8988T (cell line): ENCODE measurements around the gene PAQR5.
"Not testable (repeated sequence)": the region's sequence is repeated elsewhere in the genome, so short reads cannot be mapped to it uniquely, and the experiment has no call there.

Experiments
- DNase-seq: peaks from one replicate; pipeline ENCODE4 v3.0.0; 2011

The PAQR5 gene

DNA sequence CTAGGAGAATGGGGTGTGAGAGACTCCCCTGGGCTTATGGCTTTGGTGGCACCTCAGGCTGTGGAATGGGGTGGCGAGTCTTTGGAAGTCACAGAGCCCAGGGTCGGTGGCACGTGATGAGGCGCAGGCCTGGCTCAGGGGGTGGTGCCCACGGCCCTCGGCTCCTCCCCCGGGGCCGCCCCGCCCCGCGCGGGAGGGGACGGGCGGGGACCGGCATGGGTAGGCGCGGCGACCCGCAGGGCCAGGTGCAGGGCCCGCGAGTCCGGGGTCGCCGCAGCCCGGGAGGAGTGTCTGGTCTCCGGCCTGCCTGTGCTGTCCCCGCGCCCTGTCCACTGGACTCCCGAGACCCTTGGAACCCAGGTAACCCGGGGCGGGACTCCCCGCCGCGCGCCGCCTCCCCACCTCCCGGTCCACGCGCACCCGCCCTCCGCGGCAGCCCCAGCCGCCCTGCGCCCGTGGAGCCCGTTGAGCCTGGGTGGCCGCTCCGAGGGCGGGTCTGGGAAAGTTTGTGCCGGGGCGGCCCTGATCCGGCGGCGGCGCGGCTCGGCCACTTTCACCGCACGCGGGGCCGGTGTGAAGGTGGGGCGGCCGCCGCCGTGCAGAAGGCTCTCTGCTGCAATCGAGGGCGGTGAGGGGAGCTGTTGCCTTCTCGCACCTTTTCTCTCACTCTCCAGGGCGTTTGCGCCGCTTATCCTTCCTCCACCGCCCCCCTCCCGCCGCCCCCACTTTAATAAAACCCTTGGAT is at the start of gene PAQR5:
TSS of gene PAQR5 (plus strand) at position 216 of the 745 bp plus-strand sequence. CDS start 61,169 bp downstream, outside the sequence.
- peak; percentile 78 for DNase-seq

DNA sequence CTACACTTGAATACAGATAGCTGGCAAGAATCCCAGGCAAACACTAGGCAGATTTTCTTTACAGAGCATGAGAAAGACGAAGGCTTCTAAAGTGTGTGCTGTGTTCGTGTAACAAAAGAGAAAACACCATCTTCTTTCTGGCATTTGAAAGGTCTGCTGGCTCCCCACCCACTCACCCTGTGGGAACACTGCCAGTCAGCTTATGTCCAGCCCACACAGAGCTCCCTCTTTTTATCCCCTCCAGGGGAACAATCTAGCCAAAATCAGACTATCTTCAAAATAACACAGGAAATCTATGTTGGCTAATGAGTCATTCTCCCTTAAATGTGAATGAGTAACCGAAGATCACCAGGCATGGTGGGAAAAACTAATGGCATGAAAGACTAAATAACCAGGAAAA is 45.6 kb upstream of the PAQR5 start:
- no peak for DNase-seq

DNA sequence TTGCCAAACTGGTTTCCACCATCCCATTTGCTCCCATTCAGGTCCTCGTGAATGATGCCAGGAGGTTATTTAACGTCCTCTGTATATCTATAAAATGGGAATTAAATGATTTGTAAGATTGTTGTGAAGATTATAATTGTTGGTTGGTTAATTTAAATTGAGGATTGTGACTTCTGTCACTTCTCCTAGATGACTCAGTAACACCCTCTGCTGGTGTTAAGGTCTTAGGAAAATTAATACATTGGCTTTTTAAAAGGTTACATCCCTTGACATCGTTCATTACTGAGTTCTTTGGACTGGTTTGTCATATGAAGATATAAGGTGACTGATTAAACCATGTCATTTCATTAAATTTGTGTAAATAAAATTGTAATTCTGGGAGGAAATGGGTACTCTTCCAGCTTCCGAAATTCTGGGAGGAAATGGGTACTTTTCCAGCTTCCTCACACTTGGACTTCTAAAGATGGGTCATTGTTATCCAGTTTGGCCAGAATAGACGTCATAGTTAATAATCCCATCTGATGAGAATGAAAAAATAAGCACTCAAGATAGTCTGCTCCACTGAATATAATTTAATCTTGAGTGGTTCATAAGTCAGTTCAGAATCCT is 33.3 kb upstream of the PAQR5 start:
- no peak for DNase-seq

GRCh38 chr15:69271217-69271616 is 27.5 kb upstream of the PAQR5 start:
- DNase-seq = no peak

- DNase-seq = no peak
Measured at GRCh38 chr15:69272139-69272538, 26.6 kb upstream of the PAQR5 start.

- DNase-seq = no peak
Measured at GRCh38 chr15:69272891-69273290, 25.8 kb upstream of the PAQR5 start.

- DNase-seq = no peak
Measured at GRCh38 chr15:69275074-69275670, 23.5 kb upstream of the PAQR5 start.

- DNase-seq = no peak
Measured at GRCh38 chr15:69275933-69276560, 22.7 kb upstream of the PAQR5 start.

DNA sequence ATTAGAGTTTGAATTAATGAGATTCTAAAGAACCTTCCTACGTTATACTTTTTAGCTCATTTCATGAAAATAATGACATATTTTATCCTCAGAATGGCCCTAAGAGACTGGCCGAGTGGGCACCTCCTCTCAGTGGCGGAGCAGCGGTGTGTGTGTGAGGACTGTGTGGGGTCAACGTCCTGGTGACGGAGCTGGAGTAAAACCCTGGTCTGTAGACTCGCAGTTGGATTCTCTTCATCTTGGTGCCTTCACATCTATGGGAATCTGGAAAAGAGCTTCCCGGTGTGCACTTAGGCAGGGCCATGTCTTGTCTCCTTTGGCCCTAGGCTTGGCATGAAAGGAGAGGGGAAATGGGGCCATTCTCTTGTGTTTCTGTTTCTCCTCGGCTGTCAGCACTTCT is 21.4 kb upstream of the PAQR5 start:
- DNase-seq = no peak

GRCh38 chr15:69279636-69280035 is 19.1 kb upstream of the PAQR5 start:
- DNase-seq = no peak

- DNase-seq = no peak
Measured at GRCh38 chr15:69280783-69281182, 17.9 kb upstream of the PAQR5 start.

- no peak for DNase-seq
Measured at GRCh38 chr15:69282104-69282743, 16.5 kb upstream of the PAQR5 start.

DNA sequence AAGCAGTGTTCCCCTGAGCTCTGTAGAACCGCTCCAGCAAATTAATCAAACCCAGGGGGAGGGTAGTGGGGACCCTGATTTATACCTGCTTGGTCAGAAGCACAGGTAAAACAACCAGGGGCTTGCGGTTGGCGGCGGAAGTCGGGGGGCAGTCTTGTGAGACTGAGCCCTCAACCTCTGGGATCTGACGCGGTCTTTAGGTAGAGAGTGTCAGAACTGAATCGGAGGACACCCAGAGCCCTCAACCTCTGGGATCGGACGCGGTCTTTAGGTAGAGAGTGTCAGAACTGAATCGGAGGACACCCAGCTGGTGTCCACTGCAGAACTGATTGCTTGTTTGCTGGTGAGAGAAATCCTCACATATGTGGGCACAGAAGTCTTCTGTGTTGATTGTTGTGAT is 12.9 kb upstream of the PAQR5 start:
- DNase-seq = no peak

DNA sequence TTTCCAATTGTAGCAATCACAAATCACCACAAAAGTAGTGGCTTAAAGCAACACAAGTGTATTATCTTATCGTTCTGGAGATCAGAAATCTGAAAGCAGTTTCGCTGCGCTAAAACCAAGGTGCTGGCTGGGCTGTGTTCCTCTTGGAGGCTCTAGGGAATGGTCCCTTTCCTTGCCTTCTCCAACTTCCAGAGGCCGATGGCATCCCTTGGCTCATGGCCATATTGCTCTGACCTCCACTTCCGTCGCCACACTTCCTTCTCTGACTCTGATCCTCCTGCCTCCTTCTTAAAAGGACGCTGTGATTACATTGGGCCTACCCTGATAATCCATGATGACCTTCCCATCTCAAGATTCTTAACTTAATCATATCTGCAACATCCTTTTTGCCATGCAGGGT is 10.7 kb upstream of the PAQR5 start:
- DNase-seq = no peak

DNA sequence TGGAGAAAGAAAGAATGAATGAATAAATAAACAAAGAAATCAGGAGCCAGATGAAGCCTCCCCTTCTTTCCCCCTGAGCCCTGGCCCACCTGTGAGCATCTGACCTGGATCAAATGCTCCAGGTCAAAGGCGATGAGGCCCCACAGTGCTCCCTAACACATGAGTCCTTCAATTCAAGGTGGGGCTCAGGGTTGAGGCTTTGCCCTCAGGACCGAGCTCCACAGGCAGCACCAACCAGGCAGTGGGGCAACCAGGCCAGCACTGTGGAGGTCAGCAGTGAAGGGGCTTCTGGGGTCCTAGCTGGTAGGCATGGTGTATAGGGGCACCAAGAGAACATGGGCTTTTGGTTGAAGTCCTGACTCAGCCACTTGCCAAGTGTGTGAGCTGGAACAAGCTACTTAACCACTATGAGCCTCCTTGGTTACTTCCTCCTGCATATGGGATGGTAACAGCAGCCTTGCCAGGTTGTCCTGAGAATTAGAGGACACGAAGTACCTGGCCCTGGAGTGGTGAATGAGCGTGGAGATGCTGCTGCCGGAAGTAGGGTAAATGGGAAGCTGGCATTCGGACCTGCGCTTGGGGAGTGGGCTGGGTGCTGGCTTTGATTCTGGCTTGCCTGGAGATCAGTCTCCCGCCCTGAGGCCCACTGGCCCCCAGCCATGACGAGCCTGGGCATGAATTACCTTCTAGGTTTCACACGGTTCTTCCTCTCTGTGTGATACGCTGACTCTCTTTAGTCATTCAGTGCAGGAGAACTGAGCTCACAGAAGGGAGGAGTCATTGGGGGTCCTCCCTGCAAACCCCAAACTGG is 10.0 kb upstream of the PAQR5 start:
- DNase-seq = no peak

DNA sequence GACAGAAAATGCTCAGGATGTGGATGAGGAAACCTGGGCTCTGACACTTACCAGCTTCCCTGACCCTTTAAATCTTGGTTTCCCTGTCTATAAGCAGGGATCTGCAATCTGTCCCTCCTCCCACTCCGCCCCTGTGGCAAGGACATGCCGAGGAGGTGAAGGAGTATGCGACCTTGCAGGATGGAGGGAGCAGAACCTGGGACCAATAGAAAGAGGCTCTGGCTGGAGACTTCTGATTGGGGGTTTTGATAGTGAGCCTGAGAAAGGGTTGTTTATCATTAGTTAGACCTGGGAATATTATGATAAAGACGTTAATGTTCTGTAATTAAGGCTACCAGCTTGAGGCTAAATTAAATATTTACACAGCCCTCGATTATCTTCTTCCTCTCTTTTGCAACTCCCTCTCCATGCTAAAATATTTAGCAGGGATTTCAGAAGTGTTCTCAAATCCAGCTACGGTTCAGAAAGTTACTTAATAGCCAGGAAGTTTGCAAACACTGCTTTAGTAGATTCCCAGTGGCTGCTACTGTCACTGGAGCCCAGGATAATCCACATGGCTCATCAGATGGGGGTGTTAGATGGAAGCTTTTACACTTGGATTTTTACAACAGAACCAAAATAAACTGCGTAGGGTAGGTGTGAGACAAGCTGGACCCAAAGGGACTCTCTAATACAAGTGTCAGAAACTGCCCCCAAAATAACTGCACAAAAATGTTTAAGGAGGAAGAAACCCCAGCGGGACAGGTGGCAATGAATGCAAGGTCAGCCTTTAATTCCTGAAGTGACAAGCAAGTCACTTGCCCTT is 9.2 kb upstream of the PAQR5 start:
- DNase-seq = no peak

DNA sequence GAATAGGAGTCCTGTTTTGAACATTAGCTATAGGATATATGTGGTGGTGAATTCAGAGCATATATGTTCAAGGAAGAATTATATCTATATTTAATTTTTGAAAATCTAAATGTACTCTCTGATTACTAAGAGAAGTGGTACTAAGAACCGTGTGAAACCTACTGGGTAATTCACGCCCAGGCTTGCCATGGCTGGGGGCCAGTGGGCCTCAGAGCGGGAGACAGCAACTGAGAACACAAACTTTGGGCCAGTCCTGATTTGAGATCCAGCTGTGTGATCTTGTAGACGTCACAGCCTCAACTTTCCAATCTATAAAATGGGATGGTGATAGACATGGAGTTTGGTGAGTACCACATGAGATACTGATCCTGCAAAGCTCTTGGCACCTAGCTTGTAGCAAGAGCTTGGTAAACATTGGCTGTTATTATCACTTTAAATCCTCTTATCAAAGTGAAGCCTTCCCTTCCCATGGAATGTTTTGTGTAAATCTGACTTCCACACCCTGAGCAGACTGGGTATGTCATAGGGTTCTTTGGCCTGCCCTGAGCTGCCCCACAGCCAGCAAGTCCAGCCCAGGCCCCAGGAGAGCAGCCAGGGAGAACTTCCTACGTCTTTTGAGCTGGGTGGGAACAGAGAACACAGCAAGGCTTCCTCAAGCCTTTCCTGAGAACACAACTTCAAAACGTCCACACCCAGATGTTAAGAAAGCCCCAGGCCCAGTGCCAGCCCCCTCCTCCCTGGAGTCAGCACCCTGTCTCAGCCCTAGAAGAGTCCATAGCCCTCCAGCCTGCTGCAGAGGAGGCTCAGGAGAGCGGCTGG is 8.2 kb upstream of the PAQR5 start:
- DNase-seq = no peak

DNA sequence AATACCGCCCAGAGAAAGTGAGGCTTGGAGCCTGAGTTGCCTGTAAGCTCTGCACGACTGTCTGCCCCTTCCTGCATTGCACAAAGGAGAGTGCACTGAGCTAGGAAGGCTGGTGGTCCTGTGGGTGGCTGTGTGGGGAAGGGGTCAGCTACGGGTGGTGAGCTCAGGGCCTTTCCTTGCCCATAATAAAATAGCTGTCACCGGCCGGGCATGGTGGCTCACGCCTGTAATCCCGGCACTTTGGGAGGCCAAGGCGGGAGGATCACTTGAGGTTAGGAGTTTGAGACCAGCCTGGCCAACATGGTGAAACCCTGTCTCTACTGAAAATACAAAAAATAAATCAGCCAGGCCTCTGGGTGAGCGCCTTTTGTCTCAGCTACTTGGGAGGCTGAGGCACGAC is 7.1 kb upstream of the PAQR5 start:
- DNase-seq = not testable (repeated sequence)

DNA sequence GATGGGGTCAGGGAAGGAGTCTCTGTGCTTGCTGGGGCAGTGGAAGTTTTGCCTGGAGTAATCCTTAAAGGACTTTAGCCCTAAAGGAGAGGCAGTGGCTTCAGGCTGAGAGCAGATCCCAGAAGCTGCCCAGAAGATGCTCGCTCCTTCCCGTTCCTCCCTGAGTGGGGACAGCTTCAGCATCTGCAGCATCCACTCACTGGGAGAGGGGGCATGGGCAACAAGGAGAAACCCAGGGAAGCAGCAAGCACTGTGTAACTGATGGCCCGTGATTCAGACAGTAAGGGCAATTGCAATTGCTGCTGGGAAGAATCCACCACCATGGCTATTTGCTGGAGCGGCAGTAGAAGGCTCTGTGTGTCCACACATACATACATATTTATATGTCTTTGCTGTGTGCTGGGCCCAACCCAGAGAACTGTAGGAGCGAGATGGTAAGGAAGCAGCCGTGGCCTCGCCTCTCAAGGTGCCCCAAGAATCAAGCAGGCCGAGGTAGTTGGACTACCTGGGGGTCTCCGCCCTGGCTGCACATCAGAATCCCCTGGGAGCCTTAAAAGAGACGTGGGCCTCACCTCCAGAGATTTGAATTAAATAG is 5.8 kb upstream of the PAQR5 start:
- DNase-seq = no peak
